OCI-LY7 (cell line): ENCODE data around the gene CEP170. TPM values are rescaled to one million over a fixed set of nuclear protein-coding genes. Genes with fewer than 3 reads are reported as not detected.

ENCODE experiments used
- BruUV-seq: library from RNA; stranded (reverse); fragments of 400-500 nt; replicated peaks from 2 replicates; lab custom pipeline; 2021; lab: Mats Ljungman, UMichigan
- CTCF ChIA-PET: fragments of 300-600 bp; sonication (Branson Sonifier 250); formaldehyde crosslinking; loops from one replicate; lab custom pipeline; 2022; ENCODE audit warnings: antibody characterized with exemption; ENCODE audit not compliant: unreplicated experiment; lab: Charles Lee
- POLR2A ChIA-PET: fragments of 300-600 bp; sonication (Branson Sonifier 250); formaldehyde crosslinking; loops from one replicate; lab custom pipeline; 2022; ENCODE audit warnings: antibody characterized with exemption; lab: Charles Lee
- DNase-seq: peaks from one replicate; pipeline ENCODE4 v3.0.0-alpha.2; 2015; ENCODE audit warnings: low spot score
- H2AFZ ChIP-seq: fragments of 200-600 bp; sonication (generic), shearing (Covaris generic); 2 replicates; pipeline ENCODE4 v1.6.1; 2014; ENCODE audit warnings: mild to moderate bottlenecking, antibody characterized with exemption, low read length, moderate library complexity
- H3K27ac ChIP-seq: fragments of 200-600 bp; sonication (generic); 2 replicates; pipeline ENCODE4 v1.5.1; 2014; ENCODE audit warnings: mixed run types, low read depth, mild to moderate bottlenecking, moderate library complexity, low read length, inconsistent platforms; ENCODE audit not compliant: poor library complexity, severe bottlenecking
- H3K36me3 ChIP-seq: fragments of 200-600 bp; sonication (generic); 2 replicates; pipeline ENCODE4 v1.6.1; 2014; ENCODE audit warnings: mild to moderate bottlenecking, antibody characterized with exemption, low read length, moderate library complexity, mixed read lengths; ENCODE audit not compliant: insufficient read depth
- H3K4me1 ChIP-seq: fragments of 200-600 bp; sonication (generic); 2 replicates; pipeline ENCODE4 v1.5.1; 2014; ENCODE audit warnings: mild to moderate bottlenecking, low read length; ENCODE audit not compliant: insufficient read depth, poor library complexity, severe bottlenecking
- H3K4me2 ChIP-seq: fragments of 200-600 bp; sonication (generic); 2 replicates; pipeline ENCODE4 v1.6.1; 2014; ENCODE audit warnings: mild to moderate bottlenecking, low read length
- H3K4me3 ChIP-seq: fragments of 200-600 bp; sonication (generic); 2 replicates; pipeline ENCODE4 v1.5.1; 2014; ENCODE audit warnings: mild to moderate bottlenecking, low read depth, low read length; ENCODE audit not compliant: poor library complexity, severe bottlenecking
- H3K79me2 ChIP-seq: fragments of 200-600 bp; sonication (generic); 2 replicates; pipeline ENCODE4 v1.6.1; 2016; ENCODE audit warnings: low read depth, mild to moderate bottlenecking, low read length, moderate library complexity, mixed read lengths; ENCODE audit not compliant: insufficient read depth
- H3K9me2 ChIP-seq: fragments of 200-600 bp; sonication (generic); 2 replicates; pipeline ENCODE4 v1.6.1; 2016; ENCODE audit warnings: mild to moderate bottlenecking, low read length, mixed read lengths; ENCODE audit not compliant: insufficient read depth
- H3K9me3 ChIP-seq: fragments of 200-600 bp; sonication (generic); 2 replicates; pipeline ENCODE4 v1.6.1; 2014; ENCODE audit warnings: mild to moderate bottlenecking, mixed run types, low read length, mixed read lengths
- H4K20me1 ChIP-seq: fragments of 200-600 bp; sonication (generic); 2 replicates; pipeline ENCODE4 v1.6.1; 2014; ENCODE audit warnings: mild to moderate bottlenecking, antibody characterized with exemption, low read length, moderate library complexity, mixed read lengths; ENCODE audit not compliant: insufficient read depth
- EZH2phosphoT487 ChIP-seq: fragments of 200-600 bp; sonication (generic); IDR thresholded peaks from 2 replicates; pipeline ENCODE4 v1.6.1; 2018; ENCODE audit warnings: low read depth, borderline replicate concordance, mild to moderate bottlenecking, mixed run types, antibody characterized with exemption, low read length, moderate library complexity, mixed read lengths
- intact Hi-C: fragments of 100-400 bp; cut with micrococcal nuclease; formaldehyde crosslinking; loops from one replicate; pipeline ENCODE4 v1.10.0; 2022; ENCODE audit not compliant: unreplicated experiment
- total RNA-seq, 2 experiments: library from RNA; depleted of rRNA in 1 of 2; stranded (reverse); fragments of >200 nt in 1 of 2; shearing (Covaris generic) in 1 of 2; gene quantifications; 2 replicates each; pipeline ENCODE4 v1.2.3, GENCODE V29; 2014 to 2022
- TF ChIP-seq, protein P1 (sequence below): fragments of 200-600 bp; sonication (generic); conservative IDR thresholded peaks from 2 replicates; pipeline ENCODE4 v1.5.1; 2014; ENCODE audit warnings: mild to moderate bottlenecking, antibody characterized with exemption, low read length, moderate library complexity, mixed read lengths

CEP170 gene
- total RNA-seq, 2 experiments from 2014 or later = 57.6 to 85.4 TPM

DNA sequence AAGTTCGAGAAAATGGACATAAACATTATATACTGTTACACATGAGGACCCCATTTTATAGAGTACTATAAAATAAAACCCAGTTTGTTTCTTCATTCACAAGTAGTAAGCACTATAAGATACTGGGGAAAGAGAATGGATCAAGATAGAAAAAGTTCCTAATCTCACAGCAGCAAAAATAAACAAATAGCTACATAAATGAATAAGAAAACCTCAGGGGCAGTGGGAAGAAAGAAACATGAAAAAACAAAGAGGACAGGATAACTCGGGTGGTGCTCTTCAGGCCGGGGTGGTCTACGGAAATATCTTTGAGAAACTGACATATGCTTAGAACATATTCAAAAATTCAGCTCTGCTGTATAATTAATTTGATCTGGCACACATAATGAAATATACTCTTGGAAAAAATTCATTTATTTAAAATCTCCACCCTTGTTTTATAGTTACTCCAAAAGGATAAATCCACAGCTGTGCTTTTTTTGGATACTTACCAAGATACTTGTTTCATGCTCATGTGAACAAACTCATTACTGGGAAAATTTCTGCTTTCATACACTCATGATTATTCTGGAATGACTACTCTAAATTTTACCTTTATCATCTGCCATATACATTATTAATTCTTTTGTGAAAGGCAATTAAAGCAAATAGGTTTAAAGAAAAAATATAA lies 20.0 kb downstream of the CEP170 start:
- POLR2A ChIA-PET = interaction anchor here (0.7 to 4.1 kb wide), 9 partner anchors 8 to 356 kb away, joined by 3 to 23 read pairs (median 5); partner anchors contain the start of gene SDCCAG8
- peaks cover 48% of the 10 kb centered on the region for H3K9me3 ChIP-seq
- H3K27ac ChIP-seq = no peak overlapping the region
- CTCF ChIA-PET = no interaction called here
- peaks cover 97% of the 10 kb centered on the region for H3K79me2 ChIP-seq
- intact Hi-C loops = no loop called here
- no peak overlapping the region for H3K4me2 ChIP-seq
- H3K36me3 ChIP-seq = peaks cover 67% of the 10 kb centered on the region
- TF ChIP-seq EZH2phosphoT487 = no peak
- TF ChIP-seq, protein P1, sequence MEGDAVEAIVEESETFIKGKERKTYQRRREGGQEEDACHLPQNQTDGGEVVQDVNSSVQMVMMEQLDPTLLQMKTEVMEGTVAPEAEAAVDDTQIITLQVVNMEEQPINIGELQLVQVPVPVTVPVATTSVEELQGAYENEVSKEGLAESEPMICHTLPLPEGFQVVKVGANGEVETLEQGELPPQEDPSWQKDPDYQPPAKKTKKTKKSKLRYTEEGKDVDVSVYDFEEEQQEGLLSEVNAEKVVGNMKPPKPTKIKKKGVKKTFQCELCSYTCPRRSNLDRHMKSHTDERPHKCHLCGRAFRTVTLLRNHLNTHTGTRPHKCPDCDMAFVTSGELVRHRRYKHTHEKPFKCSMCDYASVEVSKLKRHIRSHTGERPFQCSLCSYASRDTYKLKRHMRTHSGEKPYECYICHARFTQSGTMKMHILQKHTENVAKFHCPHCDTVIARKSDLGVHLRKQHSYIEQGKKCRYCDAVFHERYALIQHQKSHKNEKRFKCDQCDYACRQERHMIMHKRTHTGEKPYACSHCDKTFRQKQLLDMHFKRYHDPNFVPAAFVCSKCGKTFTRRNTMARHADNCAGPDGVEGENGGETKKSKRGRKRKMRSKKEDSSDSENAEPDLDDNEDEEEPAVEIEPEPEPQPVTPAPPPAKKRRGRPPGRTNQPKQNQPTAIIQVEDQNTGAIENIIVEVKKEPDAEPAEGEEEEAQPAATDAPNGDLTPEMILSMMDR = no peak
- DNase-seq = no peak
- H3K4me1 ChIP-seq = peaks cover 18% of the 10 kb centered on the region
- H2AFZ ChIP-seq = no peak overlapping the region
- no peaks in the 10 kb centered on the region for H4K20me1 ChIP-seq
- BruUV-seq = no TSS peak
- no peaks in the 10 kb centered on the region for H3K9me2 ChIP-seq
- H3K4me3 ChIP-seq = no peak overlapping the region

DNA sequence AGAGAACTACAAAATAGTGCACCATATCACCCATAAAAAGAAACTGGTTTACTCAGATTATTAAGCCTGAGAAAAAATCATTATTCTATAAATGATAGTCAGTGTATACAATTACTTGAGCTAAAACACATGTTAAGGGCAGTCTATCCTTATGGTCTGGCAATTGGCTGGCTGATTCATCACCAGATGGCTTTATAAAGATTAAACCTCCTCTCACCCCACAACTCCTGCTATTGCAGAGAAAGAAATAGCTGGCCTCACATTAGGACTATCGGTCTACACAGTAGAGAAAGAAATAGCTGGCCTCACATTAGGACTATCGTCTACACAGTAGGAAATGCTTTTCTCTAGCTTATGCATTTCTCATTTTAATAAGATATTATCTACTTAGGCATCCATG lies 21.2 kb downstream of the CEP170 start:
- peaks cover 71% of the 10 kb centered on the region for H3K36me3 ChIP-seq
- H3K9me3 ChIP-seq = peaks cover 60% of the 10 kb centered on the region
- no peak for DNase-seq
- H4K20me1 ChIP-seq = no peaks in the 10 kb centered on the region
- H3K4me1 ChIP-seq = peaks cover 18% of the 10 kb centered on the region
- CTCF ChIA-PET = interaction anchor here (1.1 kb wide), 1 partner anchor 19 kb away, joined by 4 read pairs; no protein-coding TSS in a partner anchor
- H3K4me3 ChIP-seq = no peak overlapping the region
- intact Hi-C loops = no loop called here
- no peak overlapping the region for H2AFZ ChIP-seq
- no peak for TF ChIP-seq EZH2phosphoT487
- no TSS peak for BruUV-seq
- POLR2A ChIA-PET = interaction anchor here (1.0 to 4.1 kb wide), 4 partner anchors 10 to 22 kb away, joined by 3 to 23 read pairs (median 3); partner anchors contain the start of genes CEP170 and SDCCAG8
- peaks cover 97% of the 10 kb centered on the region for H3K79me2 ChIP-seq
- no peak overlapping the region for H3K27ac ChIP-seq
- H3K4me2 ChIP-seq = no peak overlapping the region
- no peaks in the 10 kb centered on the region for H3K9me2 ChIP-seq

DNA sequence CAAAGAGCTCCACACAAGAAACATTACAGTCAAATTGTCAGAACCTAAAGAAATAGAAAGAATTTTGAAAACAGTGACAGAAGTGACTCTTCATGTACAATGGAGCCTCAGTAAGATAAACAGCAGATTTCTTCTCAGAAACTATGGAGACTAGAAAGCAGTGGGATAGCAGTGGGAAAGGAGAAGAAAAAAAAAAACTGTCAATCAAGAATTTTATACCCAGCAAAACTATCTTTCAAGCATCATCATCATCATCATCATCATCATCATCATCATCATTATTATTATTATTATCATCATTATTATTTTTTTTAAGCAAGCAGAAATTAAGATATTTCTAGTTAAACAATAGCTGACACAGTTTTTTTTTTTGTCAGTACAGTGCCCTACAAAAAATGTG lies 24.2 kb downstream of the CEP170 start:
- peaks cover 60% of the 10 kb centered on the region for H3K36me3 ChIP-seq
- H3K79me2 ChIP-seq = peaks cover 96% of the 10 kb centered on the region
- no peak overlapping the region for H3K4me2 ChIP-seq
- intact Hi-C loops = no loop called here
- H2AFZ ChIP-seq = no peak overlapping the region
- no peak overlapping the region for H3K27ac ChIP-seq
- DNase-seq = peak; percentile 46
- peaks cover 2% of the 10 kb centered on the region for H3K4me1 ChIP-seq
- H3K9me2 ChIP-seq = no peaks in the 10 kb centered on the region
- no peak overlapping the region for H3K4me3 ChIP-seq
- BruUV-seq = no TSS peak
- TF ChIP-seq EZH2phosphoT487 = no peak
- TF ChIP-seq, protein P1 = no peak
- no peaks in the 10 kb centered on the region for H4K20me1 ChIP-seq
- ChIA-PET POLR2A (interaction anchor here (0.6 to 1.9 kb wide), 5 partner anchors 11 to 68 kb away, joined by 3 to 11 read pairs (median 3); partner anchors contain the start of genes CEP170 and SDCCAG8), CTCF (no interaction called here)
- H3K9me3 ChIP-seq = peaks cover 79% of the 10 kb centered on the region
